ENCODE results near the gene MGAT2.
A peak's percentile ranks its signal among the peaks of the same experiment; 100 is the strongest.

- TF ChIP-seq POLR2AphosphoS5 (IDR thresholded peaks at IDR 0.05; ENCODE audit: borderline replicate concordance, low read depth, low read length) (peak; percentile 49; the same call in 1 of the 2 replicates), EZH2 (IDR thresholded peaks at IDR 0.05) (no peak), FOXP2 (optimal IDR thresholded peaks at IDR 0.05; ENCODE audit: control extremely low read depth, extremely low read length, insufficient read depth) (no peak)
Observed at GRCh38 chr14:49581209-49582112, 39.1 kb upstream of the MGAT2 start.
